Neural cell (in vitro differentiated cells): ENCODE data around the gene GALNT11. TPM values are rescaled to one million over a fixed set of nuclear protein-coding genes. Genes with fewer than 3 reads are reported as not detected.

Experiments
- H2AFZ ChIP-seq: fragments of 200-600, 300-800 bp; sonication (generic), shearing (Covaris generic); 2 replicates; pipeline ENCODE4 v1.6.0; 2014; ENCODE audit warnings: low read depth, mild to moderate bottlenecking, antibody characterized with exemption, low read length, moderate library complexity
- H3F3A ChIP-seq: fragments of 200-600 bp; shearing (Covaris generic); 2 replicates; pipeline ENCODE4 v1.6.1; 2016; ENCODE audit warnings: mild to moderate bottlenecking, moderate library complexity, mixed read lengths, antibody characterized with exemption, low read length; ENCODE audit not compliant: insufficient read depth, poor library complexity, severe bottlenecking
- H3K27ac ChIP-seq: fragments of 200-600, 300-800 bp; sonication (generic), shearing (Covaris generic); 2 replicates; pipeline ENCODE4 v1.5.1; 2014; ENCODE audit warnings: mild to moderate bottlenecking, low read length, moderate library complexity
- H3K27me3 ChIP-seq: fragments of 300-800, 200-600 bp; sonication (generic), shearing (Covaris generic); 2 replicates; pipeline ENCODE4 v1.6.0; 2014; ENCODE audit warnings: mild to moderate bottlenecking, low read depth, low read length, moderate library complexity; ENCODE audit not compliant: insufficient read depth
- H3K36me3 ChIP-seq: fragments of 300-800, 200-600 bp; sonication (generic), shearing (Covaris generic); 2 replicates; pipeline ENCODE4 v1.5.1; 2014; ENCODE audit warnings: mild to moderate bottlenecking, antibody characterized with exemption, low read length, moderate library complexity; ENCODE audit not compliant: insufficient read depth
- H3K4me2 ChIP-seq: fragments of 300-800, 200-600 bp; sonication (generic), shearing (Covaris generic); 2 replicates; pipeline ENCODE4 v1.6.0; 2014; ENCODE audit warnings: mild to moderate bottlenecking, low read length
- H3K4me3 ChIP-seq: fragments of 300-800, 200-600 bp; sonication (generic), shearing (Covaris generic); 2 replicates; pipeline ENCODE4 v1.5.1; 2014; ENCODE audit warnings: mild to moderate bottlenecking, low read length, moderate library complexity
- H3K79me2 ChIP-seq: fragments of 200-600 bp; shearing (Covaris generic); replicated peaks from 2 replicates; pipeline ENCODE4 v1.6.0; 2014; ENCODE audit warnings: mild to moderate bottlenecking, low read length, moderate library complexity; ENCODE audit not compliant: insufficient read depth
- H3K9ac ChIP-seq: fragments of 300-800, 200-600 bp; sonication (generic), shearing (Covaris generic); 2 replicates; pipeline ENCODE4 v1.6.1; 2016; ENCODE audit warnings: mild to moderate bottlenecking, low read length, mixed read lengths
- H3K9me2 ChIP-seq: fragments of 200-600 bp; shearing (Covaris generic); 2 replicates; pipeline ENCODE4 v1.6.1; 2016; ENCODE audit warnings: mild to moderate bottlenecking, low read length, mixed read lengths; ENCODE audit not compliant: insufficient read depth
- H3K9me3 ChIP-seq: fragments of 200-600, 300-800 bp; sonication (generic), shearing (Covaris generic); 2 replicates; pipeline ENCODE4 v1.6.1; 2016; ENCODE audit warnings: mild to moderate bottlenecking, mixed run types, low read length, moderate library complexity, mixed read lengths
- H4K20me1 ChIP-seq: fragments of 200-600 bp; shearing (Covaris generic); 2 replicates; pipeline ENCODE4 v1.6.1; 2016; ENCODE audit warnings: mild to moderate bottlenecking, mixed run types; ENCODE audit not compliant: insufficient read depth
- CTCF ChIP-seq: fragments of 450-650 bp; IDR thresholded peaks from 2 replicates; pipeline ENCODE4 v1.5.1; 2014; ENCODE audit warnings: antibody characterized with exemption, mild to moderate bottlenecking, moderate library complexity; ENCODE audit not compliant: poor library complexity, severe bottlenecking
- EP300 ChIP-seq: fragments of 450-650 bp; conservative IDR thresholded peaks from 2 replicates; pipeline ENCODE4 v1.6.1; 2014; ENCODE audit warnings: antibody characterized with exemption, mild to moderate bottlenecking, moderate library complexity; ENCODE audit not compliant: poor library complexity, severe bottlenecking
- EZH2 ChIP-seq: fragments of 200-600, 300-800 bp; shearing (Covaris generic), sonication (generic); IDR thresholded peaks from 2 replicates; pipeline ENCODE4 v1.6.1; 2014; ENCODE audit warnings: antibody characterized with exemption, low read length, borderline replicate concordance, mild to moderate bottlenecking; ENCODE audit not compliant: insufficient read depth, poor library complexity, severe bottlenecking
- MXI1 ChIP-seq: fragments of 450-650 bp; conservative IDR thresholded peaks from 2 replicates; pipeline ENCODE4 v1.6.1; 2014; ENCODE audit warnings: antibody characterized with exemption, mild to moderate bottlenecking; ENCODE audit not compliant: poor library complexity, severe bottlenecking
- POLR2AphosphoS5 ChIP-seq: IDR thresholded peaks from 2 replicates; pipeline ENCODE4 v1.6.1; 2012
- RAD21 ChIP-seq: fragments of 450-650 bp; conservative IDR thresholded peaks from 2 replicates; pipeline ENCODE4 v1.6.1; 2014; ENCODE audit warnings: antibody characterized with exemption, mild to moderate bottlenecking, moderate library complexity
- REST ChIP-seq: IDR thresholded peaks from 2 replicates; pipeline ENCODE4 v1.6.1; 2012; ENCODE audit warnings: borderline replicate concordance
- SMC3 ChIP-seq: fragments of 450-650 bp; conservative IDR thresholded peaks from 2 replicates; pipeline ENCODE4 v1.6.1; 2014; ENCODE audit warnings: antibody characterized with exemption, mild to moderate bottlenecking, moderate library complexity; ENCODE audit not compliant: poor library complexity
- TAF1 ChIP-seq: IDR thresholded peaks from 2 replicates; pipeline ENCODE4 v1.6.1; 2012; ENCODE audit warnings: low read depth
- polyA plus RNA-seq: library from polyadenylated mRNA; depleted of rRNA; stranded (reverse); fragments of >200 nt; gene quantifications from 2 replicates; pipeline ENCODE4 v1.2.3, GENCODE V29; 2014

The GALNT11 gene
- polyA plus RNA-seq, 1 donor from 2014 or later = 118 TPM

- Histone ChIP-seq H2AFZ (no peak overlapping the region), H3K9ac (no peak overlapping the region), H3K27ac (no peak overlapping the region), H3F3A (no peaks in the 10 kb centered on the region), H3K9me3 (no peaks in the 10 kb centered on the region), H3K27me3 (no peaks in the 10 kb centered on the region), H3K79me2 (no peaks in the 10 kb centered on the region), H3K9me2 (no peaks in the 10 kb centered on the region), H3K4me2 (no peak overlapping the region), H3K4me3 (no peak overlapping the region), H4K20me1 (no peaks in the 10 kb centered on the region), H3K36me3 (peaks cover 10% of the 10 kb centered on the region)
- TF ChIP-seq RAD21 = no peak
- no peak for TF ChIP-seq SMC3
- no peak for TF ChIP-seq EZH2
- no peak for TF ChIP-seq POLR2AphosphoS5
- TF ChIP-seq EP300 = no peak
- no peak for TF ChIP-seq TAF1
- TF ChIP-seq CTCF = no peak
- no peak for TF ChIP-seq MXI1
- TF ChIP-seq REST = no peak
Observed at GRCh38 chr7:152106990-152107389, 81.5 kb downstream of the GALNT11 start.

GRCh38 chr7:152107945-152108344 lies 82.5 kb downstream of the GALNT11 start:
- no peaks in the 10 kb centered on the region for H4K20me1 ChIP-seq
- H3K36me3 ChIP-seq = peaks cover 10% of the 10 kb centered on the region

More at GRCh38 chr7:152107945-152108344, 82.5 kb downstream of the GALNT11 start:
- H3F3A ChIP-seq = no peaks in the 10 kb centered on the region
- H3K9me3 ChIP-seq = no peaks in the 10 kb centered on the region
- H2AFZ ChIP-seq = no peak overlapping the region
- no peak overlapping the region for H3K4me2 ChIP-seq
- no peak overlapping the region for H3K27ac ChIP-seq
- no peaks in the 10 kb centered on the region for H3K9me2 ChIP-seq
- H3K79me2 ChIP-seq = no peaks in the 10 kb centered on the region
- no peak overlapping the region for H3K9ac ChIP-seq
- no peaks in the 10 kb centered on the region for H3K27me3 ChIP-seq
- no peak overlapping the region for H3K4me3 ChIP-seq
- TF ChIP-seq RAD21 (no peak), TAF1 (no peak), MXI1 (no peak), CTCF (no peak)
